GM21423 (cell line): ENCODE measurements around the gene PRM1.
A peak's percentile ranks its signal among the peaks of the same experiment; 100 is the strongest.
"Not testable (repeated sequence)": the region's sequence is repeated elsewhere in the genome, so short reads cannot be mapped to it uniquely, and the experiment has no call there.

ENCODE experiments used
- ATAC-seq: cut with Tn5 transposase; IDR thresholded peaks from one replicate; pipeline ENCODE4 v1.9.1; 2021; ENCODE audit warnings: mild to moderate bottlenecking, moderate library complexity; ENCODE audit not compliant: unreplicated experiment

The PRM1 gene

DNA sequence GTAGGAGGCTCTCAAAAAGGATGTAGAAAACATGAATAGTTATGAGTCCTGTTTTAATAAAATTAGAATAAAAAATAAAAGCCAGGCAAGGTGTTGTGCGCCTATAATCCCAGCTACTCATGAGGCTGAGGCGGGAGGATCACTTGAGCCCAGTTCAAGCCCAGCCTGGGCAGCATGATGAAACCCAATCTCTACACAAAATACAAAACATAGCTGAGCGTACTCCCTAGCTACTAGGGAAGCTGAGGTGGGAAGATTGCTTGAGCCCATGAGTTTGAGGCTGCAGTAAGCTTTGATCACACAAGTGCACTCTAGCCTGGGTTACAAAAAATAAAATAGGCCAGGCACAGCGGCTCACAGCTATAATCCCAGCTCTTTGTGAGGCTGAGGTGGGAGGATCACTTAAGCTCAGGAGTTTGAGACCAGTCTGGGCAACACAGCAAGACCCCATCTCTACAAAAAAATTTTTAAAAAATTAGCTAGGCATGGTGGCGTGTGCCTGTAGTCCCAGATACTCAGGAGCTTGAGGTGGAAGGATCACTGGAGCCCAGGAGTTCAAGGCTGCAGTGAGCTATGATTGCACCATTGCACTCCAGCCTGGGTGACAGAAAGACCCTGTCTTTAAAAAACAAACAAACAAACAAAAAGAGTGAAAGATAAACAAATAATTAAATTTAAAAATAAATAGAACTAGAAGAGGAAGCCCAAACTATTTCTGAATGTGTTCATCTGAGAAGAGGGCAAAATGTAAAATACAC is 17.2 kb upstream of the PRM1 start:
- no peak for ATAC-seq

- peak; percentile 74 for ATAC-seq
These were observed 16.5 kb upstream of the PRM1 start for GRCh38 chr16:11297492-11298142.

GRCh38 chr16:11296706-11297491 is 15.8 kb upstream of the PRM1 start:
- peak; percentile 6 for ATAC-seq

GRCh38 chr16:11296351-11296705 is 15.2 kb upstream of the PRM1 start:
- no peak for ATAC-seq

- no peak for ATAC-seq
These were observed 14.5 kb upstream of the PRM1 start for GRCh38 chr16:11295672-11296071.

- no peak for ATAC-seq
These were observed 11.1 kb upstream of the PRM1 start for GRCh38 chr16:11292076-11292748.

GRCh38 chr16:11291091-11291703 is 10.1 kb upstream of the PRM1 start:
- ATAC-seq: no peak

DNA sequence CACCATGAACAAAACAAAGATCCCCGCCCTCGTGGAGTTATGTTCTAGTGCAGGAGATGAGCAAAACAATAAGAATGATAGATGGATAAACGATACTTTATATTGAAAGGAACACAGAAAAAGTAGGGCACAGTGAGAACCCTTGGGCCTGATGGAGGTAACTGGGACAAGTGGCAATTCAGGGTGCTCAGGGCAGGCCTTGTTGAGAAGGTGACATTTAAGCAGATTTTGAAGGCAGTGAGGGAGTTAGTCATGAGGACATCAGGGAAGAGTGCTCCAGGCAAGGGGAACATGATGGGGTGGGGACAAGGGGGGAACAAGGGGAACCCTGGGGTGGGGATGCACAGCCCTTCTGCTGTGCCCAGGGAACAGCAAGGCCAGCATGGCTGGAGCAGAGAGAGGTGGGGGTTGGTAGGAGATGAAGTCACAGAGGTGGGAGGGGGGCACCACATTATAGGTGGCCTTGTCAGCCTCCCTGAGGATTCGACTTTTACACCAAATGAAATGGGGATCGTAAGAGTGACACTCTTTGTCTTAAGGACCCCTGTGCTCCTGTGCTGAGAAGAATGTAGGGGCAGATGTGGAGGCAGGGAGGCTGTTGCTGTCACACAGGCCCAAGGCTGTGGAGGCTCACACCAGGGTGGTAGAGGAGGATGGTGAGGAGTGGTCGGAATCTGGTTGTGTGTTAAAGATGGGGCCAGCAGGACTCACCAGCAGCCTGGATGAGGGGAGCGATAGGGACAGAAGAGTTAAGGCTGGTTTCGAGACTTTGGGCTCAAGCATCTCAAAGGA is 9.2 kb upstream of the PRM1 start:
- no peak for ATAC-seq

DNA sequence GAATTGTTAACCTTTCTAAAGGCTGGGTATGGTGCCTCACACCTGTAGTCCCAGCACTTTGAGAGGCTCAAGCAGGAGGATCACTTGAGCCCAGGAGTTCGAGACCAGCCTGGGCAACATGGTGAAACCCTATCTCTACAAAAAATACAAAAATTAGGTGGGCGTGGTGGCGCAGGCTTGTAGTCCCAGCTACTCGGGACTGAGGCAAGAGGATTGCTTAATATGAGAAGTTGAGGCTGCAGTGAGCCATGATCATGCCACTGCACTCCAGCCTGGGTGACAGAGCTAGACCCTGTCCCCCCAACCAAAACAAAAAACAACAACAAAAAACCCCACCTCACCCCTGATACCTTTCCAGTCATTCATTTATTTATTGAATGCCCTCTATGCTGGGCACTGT is 8.6 kb upstream of the PRM1 start:
- not testable (repeated sequence) for ATAC-seq

DNA sequence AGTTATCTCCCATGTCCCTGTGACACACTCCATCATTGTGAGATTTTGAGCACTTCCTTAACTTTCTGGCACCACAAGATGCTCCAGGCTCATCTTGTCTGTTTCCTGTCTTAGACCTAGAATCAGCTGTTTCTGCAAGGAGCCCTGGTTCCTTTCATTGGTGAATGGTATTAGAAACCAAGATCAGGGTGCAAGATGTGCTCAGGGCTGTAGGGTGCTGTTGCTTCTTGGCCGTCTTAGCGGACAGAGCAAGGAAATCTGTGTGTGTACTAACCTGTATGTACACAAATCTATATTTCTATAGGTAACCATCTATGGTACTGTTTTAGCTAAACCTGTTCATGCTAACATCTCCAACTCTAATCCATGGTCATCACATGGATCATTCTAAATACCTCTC is 8.1 kb upstream of the PRM1 start:
- ATAC-seq: no peak

GRCh38 chr16:11285842-11286241 is 4.7 kb upstream of the PRM1 start:
- ATAC-seq: no peak

DNA sequence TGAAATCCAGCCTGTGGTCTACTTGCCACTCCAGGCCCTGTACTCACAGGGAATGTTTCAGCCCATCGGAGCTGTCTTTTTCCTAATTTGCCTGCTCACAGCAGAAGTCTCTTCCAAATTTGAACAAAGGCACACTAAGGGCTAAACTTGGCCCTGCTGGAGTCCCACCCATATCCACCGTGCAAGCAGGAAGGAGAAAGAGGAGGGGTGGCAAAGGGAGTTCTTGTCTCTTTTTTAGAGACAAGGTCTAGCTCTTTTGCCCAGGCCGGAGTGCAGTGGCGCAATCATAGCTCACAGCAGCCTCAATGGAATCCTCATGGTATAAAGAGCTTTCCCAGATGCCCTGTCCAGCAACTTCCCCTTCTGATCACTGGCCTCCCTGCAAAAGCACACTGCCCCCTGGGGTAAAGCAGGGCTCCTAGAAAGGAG is 2.7 kb upstream of the PRM1 start:
- no peak for ATAC-seq

DNA sequence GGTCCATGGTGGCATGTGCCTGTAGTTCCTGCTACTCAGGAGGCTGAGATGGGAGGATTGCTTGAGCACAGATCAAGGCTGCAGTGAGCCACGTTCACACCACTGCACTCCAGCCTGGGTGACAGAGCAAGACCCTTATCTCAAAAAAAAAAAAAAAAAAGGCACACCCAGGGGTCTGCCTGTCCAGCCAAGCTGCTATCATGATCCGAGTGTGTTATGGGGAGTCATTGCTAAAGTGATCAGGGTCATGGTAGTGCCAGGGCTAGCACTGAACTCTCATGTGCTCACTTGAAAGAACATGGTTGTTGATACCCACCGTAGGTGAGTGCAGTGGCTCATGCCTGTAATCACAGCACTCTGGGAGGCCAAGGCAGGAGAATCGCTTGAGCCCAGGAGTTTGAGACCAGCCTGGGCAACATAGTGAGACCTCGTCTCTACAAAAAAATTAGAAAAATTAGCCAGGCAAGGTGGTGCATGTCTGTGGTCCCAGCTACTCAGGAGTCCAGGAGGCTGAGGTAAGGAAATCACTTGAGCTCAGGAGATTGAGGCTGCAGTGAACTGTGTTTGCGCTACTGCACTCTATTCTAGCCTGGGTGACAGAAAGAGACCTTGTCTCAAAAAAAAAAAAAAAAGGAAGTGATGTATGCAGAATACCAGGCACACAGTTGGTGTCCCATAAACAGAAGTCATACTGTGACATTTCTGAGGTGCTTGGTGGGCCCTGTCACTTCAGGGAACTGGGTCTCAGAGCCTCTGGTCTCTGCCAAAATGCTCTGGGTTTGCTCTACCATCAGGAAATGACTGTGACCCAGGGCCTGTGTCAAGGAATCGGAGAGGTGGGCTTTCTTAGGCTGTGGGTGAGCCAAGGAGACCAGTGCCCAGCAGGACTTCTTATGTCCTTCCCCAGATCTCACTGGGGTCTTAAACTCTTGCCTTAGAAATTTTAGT is 2.2 kb downstream of the PRM1 start:
- no peak for ATAC-seq

DNA sequence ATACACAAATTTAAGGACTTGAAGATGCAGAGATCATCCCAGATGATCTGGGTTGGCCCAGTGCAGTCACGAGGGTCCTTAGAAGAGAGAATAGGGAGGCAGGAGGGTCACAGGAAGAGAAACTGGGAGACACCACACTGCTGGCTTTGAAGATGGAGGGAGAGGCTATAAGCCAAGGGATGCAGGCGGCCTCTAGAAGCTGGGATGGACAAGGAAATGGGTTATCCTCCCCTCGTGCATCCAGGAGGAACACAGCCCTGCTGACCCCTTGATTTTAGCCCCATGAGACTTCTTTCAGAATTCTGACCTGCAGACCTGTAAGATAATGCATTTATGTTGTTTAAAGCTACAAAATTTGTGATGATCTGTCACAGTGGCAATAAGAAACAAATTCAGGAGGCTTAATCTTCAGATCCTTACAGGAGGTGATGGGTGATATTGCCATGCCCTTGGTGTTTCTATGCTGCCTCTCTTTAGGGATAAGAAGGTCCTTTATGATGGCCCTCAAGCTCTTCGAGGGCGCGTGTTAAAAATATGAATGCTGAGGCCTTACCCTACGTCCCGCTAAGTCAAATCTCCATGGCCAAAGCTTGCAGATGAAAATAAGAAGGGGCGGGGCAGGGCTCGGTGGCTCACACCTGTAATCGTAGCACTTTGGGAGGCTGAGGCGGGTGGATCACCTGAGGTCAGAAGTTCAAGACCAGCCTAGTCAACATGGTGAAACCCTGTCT is 3.4 kb downstream of the PRM1 start:
- no peak for ATAC-seq

DNA sequence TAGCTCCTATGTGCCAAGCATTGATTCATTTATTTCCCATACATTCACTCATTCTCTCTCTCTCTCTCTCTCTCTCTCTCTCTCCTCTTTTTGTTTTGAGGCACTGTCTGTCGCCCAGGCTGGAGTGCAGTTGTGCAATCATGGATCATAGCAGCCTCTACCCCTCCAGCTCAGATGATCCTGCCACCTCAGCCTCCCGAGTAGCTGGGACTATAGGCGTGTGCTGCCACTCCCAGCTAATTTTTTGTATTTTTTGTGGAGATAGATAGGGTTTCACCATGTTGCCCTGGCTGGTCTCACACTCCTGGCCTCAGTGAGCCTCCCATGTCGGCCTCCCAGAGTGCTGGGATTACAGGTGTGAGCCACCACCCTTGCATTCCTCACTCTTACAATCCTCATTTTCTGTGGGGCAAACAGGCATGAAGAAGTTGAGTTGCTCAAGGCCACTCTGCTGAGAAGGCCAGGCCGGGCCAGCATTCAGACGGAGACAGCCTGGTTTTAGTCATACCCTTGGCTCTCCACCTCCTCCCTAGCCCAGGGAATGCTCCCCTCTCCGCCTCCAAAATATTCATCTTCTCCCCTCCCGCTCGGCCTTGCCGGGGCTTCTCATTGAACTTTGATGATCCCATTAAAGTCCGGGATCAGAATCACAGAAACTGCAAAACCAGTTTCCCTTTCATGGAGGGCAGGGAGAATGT is 4.1 kb downstream of the PRM1 start:
- ATAC-seq: no peak

GRCh38 chr16:11276143-11276895 is 4.8 kb downstream of the PRM1 start, which contains the start of gene PRM2:
PRM2 (minus strand) TSS chr16:11276480; CDS start chr16:11276370, 110 bp downstream.
- ATAC-seq: no peak

GRCh38 chr16:11274964-11275363 is 6.2 kb downstream of the PRM1 start:
- ATAC-seq: no peak
